Activated gamma-delta T cell treated with Interleukin-2 at 50 U/mL for 16 hours (primary cell): ENCODE measurements around the gene ZBTB37.
"Not testable (repeated sequence)": the region's sequence is repeated elsewhere in the genome, so short reads cannot be mapped to it uniquely, and the experiment has no call there.

Experiments
- DNase-seq: peaks from one replicate; pipeline ENCODE4 v3.0.0-alpha.2; 2020

The ZBTB37 gene

GRCh38 chr1:173915596-173915995, 47.4 kb downstream of the ZBTB37 start:
- DNase-seq: no peak

DNA sequence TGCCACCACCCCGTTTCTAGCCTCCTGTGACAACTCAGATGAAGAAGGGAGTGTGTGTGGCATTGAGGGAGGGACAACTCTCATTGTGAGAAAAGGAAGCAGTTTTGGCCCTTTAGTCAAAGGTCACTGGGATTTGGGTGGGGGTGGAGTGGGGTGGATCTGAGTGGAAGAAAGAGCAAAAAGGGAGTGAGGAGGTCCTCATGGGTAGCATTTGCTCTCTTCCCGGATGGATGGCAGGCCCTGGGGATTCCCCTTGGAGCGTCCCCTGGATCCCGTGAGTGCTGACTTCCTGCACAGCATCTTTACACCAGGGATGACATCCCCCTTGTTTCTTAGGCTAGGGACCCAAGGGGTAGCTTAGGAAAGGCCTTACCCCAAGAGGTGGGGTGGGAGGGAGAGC, 48.5 kb downstream of the ZBTB37 start:
- no peak for DNase-seq

DNA sequence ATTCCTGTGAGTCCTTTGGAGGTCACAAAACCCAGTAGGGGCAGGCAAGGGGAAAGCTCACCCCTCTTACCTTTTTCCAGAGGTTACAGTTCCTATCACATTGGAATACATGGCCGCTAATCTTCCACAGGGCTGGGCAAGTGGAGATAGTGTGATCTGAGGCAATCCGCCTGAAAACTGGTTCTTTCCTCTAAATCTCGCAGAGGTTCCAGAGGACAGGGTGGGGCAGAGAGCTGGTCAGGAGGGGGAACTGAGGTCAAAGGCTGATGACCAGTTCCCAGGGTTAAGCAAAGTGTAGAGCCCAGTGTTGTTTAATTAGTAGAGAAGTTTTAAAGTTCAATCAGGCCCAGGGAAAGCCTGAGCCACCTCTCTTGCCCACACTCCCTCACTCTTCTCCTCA, 49.0 kb downstream of the ZBTB37 start, which contains the start of gene SERPINC1:
Gene SERPINC1 (minus strand): TSS at position 179 of the 400 bp plus-strand sequence. CDS start 68 bp downstream, at position 111.
- DNase-seq: no peak

- no peak for DNase-seq
Observed at GRCh38 chr1:173917635-173918493, 49.7 kb downstream of the ZBTB37 start.

GRCh38 chr1:173920861-173921260, 52.7 kb downstream of the ZBTB37 start:
- no peak for DNase-seq

DNA sequence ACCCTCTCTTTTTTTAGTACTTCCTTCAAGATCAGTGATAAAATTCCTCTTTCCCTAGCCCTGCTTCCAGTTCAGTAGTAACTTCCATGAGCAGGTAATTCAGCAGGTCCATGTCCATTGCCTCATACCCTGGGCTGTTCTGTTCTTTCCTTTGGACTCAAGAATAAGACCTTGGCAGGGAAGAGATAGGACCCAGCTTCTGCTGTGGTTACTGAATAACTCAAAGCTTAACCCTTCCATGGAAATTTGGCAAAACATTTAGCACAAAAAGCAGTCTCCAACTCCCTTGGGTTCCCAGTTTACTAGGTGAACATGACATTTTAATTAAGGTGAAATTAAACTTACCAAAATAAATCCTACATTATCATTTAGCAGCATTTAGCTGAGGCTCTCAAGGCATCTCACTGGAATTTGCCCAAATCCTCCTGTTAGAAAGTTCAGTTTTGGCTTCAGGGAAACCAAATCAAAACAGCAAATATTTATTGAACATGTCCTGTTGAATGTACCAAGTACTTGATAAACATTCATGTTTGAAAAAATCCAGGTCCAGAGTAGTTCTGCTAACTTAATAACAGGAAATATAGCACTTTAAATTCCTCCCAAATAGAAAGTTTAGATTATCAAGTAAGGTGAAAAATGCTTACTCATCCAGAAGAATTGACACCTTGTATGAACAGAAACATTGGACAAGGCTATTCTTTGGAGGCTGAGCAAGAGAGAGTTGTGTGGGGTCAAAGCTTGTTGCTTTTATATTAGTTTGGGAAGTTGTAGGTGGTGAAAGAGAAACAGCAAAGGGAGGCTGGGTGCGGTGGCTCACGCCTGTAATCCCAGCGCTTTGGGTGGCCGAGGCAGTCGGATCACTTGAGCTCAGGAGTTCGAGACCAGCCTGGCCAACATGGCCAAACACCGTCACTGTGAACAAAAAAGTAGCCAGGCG, 57.4 kb downstream of the ZBTB37 start:
- no peak for DNase-seq

- not testable (repeated sequence) for DNase-seq
Observed at GRCh38 chr1:173930541-173930940, 62.4 kb downstream of the ZBTB37 start.

- no peak for DNase-seq
Observed at GRCh38 chr1:173934440-173934839, 66.3 kb downstream of the ZBTB37 start.

DNA sequence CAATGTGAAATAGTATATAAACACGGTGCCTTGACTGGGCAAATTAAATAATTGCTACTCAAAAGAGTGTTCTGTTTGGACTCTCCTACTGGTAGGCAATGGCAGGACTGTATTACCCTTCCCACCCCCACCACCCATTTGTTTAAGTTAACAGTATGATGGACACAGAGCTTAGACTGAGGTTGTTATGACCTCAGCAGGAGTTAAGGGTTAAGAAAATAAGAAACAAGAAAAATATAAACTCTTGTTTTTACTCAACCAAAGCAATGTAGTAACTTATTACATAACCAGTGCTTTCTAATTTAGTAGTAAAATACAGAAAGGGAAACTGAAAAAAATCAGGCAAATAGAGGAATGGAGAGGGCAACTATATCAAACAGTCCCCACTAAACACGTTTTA, 68.9 kb downstream of the ZBTB37 start:
- DNase-seq: no peak

DNA sequence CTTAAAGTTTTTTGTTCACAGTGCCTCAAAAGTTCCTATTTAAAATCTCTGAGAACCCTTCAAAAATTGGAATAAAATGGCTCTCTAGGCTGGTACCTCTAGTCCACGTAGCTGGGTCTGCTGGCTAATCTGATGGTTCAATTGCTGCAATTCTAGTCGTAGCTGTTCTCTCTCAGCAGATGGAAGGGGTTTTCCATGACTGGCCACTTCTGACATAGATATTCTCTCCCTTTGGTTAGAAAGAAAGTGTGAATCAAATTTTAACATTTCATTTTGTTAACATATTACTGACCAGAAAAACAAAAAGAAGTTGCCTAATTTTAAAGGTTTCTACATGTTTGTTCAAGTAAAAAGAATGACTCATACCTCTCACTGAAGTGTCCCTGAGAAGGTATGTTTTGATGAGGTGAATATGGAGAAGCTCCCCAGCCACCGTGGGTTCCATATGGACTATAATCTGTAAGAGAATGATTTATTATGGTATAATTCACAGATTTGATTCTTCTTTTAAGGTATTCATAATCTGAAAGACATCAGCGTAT, 78.3 kb downstream of the ZBTB37 start:
- no peak for DNase-seq

- no peak for DNase-seq
Observed at GRCh38 chr1:173948594-173948993, 80.4 kb downstream of the ZBTB37 start.
